Adrenal gland (tissue), 12 donors: ENCODE measurements around the gene CCSER1. TPM values are rescaled to one million over a fixed set of nuclear protein-coding genes. Genes with fewer than 3 reads are reported as not detected.

Experiments used
- DNase-seq, 7 donors: peaks; one replicate each; pipeline ENCODE4 v3.0.0-alpha.2; 2019 to 2020
- H3K27ac ChIP-seq, 5 donors: fragments of 200-600 bp; sonication (generic) in 4 of 5; 1 replicate in 3 of 5; 2 replicates in 2 of 5; pipeline versions ENCODE4 v1.5.1 to v1.8.0; 2016 to 2020; ENCODE audit warnings: mild to moderate bottlenecking in 1 of 5
- H3K27me3 ChIP-seq: fragments of 200-600 bp; 2 replicates; pipeline ENCODE4 v1.8.0; 2021
- H3K36me3 ChIP-seq, 2 donors: fragments of 200-600 bp; replicated peaks in 1 of 2; 1 replicate in 1 of 2; 2 replicates in 1 of 2; pipeline versions ENCODE4 v1.5.1 to v1.8.0; 2018 to 2022
- H3K4me1 ChIP-seq, 2 donors: fragments of 200-600 bp; replicated peaks in 1 of 2; 1 replicate in 1 of 2; 2 replicates in 1 of 2; pipeline versions ENCODE4 v1.5.1 to v1.8.0; 2018 to 2021
- H3K4me3 ChIP-seq, 4 donors: fragments of 200-600 bp; sonication (generic) in 3 of 4; one replicate each; pipeline ENCODE4 v1.5.1; 2016 to 2018
- H3K9me3 ChIP-seq, 3 donors: fragments of 200-600 bp; sonication (generic) in 1 of 3; replicated peaks in 1 of 3; 1 replicate in 2 of 3; 2 replicates in 1 of 3; pipeline versions ENCODE4 v1.5.1 to v1.8.0; 2016 to 2021
- POLR2A ChIP-seq, 2 donors: fragments of 450-650 bp; IDR thresholded peaks; one replicate each; pipeline ENCODE4 v1.6.1; 2017; ENCODE audit warnings: antibody characterized with exemption in 2 of 2, mild to moderate bottlenecking in 2 of 2, moderate library complexity in 1 of 2
- WGBS, 4 donors: extraction: QIAGEN DNeasy Blood & Tissue Kit in 2 of 4; methylation state at CpG; one replicate each; pipeline versions ENCODE4 v1.1.5 to v1.1.7; 2013 to 2017; 5-methylcytosine and 5-hydroxymethylcytosine counted together
- intact Hi-C, 2 donors: fragments of 100-400 bp; cut with DNase I; formaldehyde crosslinking; loops; one replicate each; pipeline versions ENCODE4 v1.14.1 to v1.15.0; 2022 to 2023
- polyA plus RNA-seq, 3 donors: library from polyadenylated mRNA; stranded (reverse); fragments of 200-250 nt in 2 of 3; fragments of 350-450 nt in 1 of 3; fragmentation: Illumina TruSeq in 1 of 3; extraction: RNeasy Lipid Tissue Mini Kit (QIAGEN cat#74804) in 1 of 3; gene quantifications; one replicate each; pipeline ENCODE4 v1.2.3, GENCODE V29; 2013 to 2014
- total RNA-seq, 9 donors: library from RNA; depleted of rRNA in 4 of 9; stranded (reverse); fragments of >200 nt in 4 of 9; fragments of 120-200 nt in 1 of 9; fragmentation: NEBNext Ultra II Directional in 1 of 9; extraction: Animal tissue kit (Norgen Biotek cat#: 25700) in 1 of 9; gene quantifications; one replicate each; pipeline versions ENCODE4 v1.1.0 to v1.2.4, GENCODE V29; 2013 to 2023
- TF ChIP-seq, protein P1 (sequence below), 6 experiments: fragments of 450-650 bp in 4 of 6; fragments of 200-600 bp in 2 of 6; sonication (generic) in 1 of 6; IDR thresholded peaks; 1 replicate in 5 of 6; 2 replicates in 1 of 6; pipeline versions ENCODE4 v1.5.1 to v1.8.0; 2016 to 2021; ENCODE audit warnings: antibody characterized with exemption in 6 of 6, mild to moderate bottlenecking in 2 of 6, moderate library complexity in 1 of 6
- donor health status: healthy with polysubstance abuse.
- donor health status: Bipolar disorder and iron deficiency.
- donor health status: DM: yes; HTN: yes; CAD: no.
- donor health status: DM: no; HTN: no; CAD: no.
- donor health status: DM: no; HTN: no; CAD: no.
- donor health status: DM: yes; HTN: yes; CAD: no.

Gene CCSER1
- total and polyA plus RNA-seq, 12 donors, result 0.14 to 11.7 (median 2.3) TPM; not detected in 1

DNA sequence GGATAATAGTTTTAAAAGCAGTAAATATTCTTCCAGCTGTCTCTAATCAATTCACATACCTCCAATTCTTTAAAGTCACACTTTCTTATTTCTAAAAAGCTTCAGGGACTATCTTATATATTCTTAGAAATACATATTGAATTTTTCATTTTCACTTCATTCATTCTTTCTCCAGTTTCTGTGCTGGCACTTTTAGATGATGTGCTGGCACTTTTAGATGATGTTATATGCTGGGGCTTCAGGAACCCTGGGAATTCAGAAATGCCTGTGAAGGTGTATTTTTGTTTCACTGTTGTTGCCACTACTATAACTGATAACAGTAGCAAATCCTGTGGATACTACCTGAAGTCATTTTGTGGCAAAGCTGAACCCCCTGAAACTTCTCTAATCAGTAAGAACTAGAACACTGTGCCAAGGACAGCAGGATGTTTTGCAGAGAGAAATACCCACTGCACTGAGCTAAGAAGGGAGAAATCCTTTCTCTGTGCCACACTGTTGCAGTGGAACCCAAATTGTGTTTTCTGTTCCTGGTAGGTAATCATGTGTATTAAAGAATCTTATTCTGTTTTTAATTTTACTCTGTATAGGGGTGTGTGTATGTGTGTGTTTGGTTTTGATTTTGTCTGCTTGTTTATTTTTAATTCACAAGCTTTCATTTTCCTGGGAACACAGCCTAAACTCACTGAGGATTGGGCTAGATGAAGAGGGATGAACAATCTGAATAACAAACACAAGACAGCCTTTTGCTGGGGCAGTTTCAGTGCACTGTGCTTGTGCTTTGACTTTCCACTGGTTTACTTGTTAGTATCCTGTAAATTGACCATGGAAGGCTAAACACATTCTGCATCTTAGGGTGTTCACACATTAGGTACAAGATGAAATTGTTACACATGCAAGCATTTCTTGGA is 898.3 kb downstream of the CCSER1 start:
- intact Hi-C loops, result no loop called here
- Histone ChIP-seq H3K36me3 (no peaks in the 10 kb centered on the region), H3K4me3 (no peak overlapping the region), H3K9me3 (no peaks in the 10 kb centered on the region), H3K27ac (no peak overlapping the region), H3K27me3 (peaks cover 3% of the 10 kb centered on the region), H3K4me1 (no peaks in the 10 kb centered on the region)
- TF ChIP-seq, protein P1, sequence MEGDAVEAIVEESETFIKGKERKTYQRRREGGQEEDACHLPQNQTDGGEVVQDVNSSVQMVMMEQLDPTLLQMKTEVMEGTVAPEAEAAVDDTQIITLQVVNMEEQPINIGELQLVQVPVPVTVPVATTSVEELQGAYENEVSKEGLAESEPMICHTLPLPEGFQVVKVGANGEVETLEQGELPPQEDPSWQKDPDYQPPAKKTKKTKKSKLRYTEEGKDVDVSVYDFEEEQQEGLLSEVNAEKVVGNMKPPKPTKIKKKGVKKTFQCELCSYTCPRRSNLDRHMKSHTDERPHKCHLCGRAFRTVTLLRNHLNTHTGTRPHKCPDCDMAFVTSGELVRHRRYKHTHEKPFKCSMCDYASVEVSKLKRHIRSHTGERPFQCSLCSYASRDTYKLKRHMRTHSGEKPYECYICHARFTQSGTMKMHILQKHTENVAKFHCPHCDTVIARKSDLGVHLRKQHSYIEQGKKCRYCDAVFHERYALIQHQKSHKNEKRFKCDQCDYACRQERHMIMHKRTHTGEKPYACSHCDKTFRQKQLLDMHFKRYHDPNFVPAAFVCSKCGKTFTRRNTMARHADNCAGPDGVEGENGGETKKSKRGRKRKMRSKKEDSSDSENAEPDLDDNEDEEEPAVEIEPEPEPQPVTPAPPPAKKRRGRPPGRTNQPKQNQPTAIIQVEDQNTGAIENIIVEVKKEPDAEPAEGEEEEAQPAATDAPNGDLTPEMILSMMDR (IDR thresholded peaks at IDR 0.05), result no peak
- no peak for TF ChIP-seq POLR2A (IDR thresholded peaks at IDR 0.05)
- no peak for DNase-seq

DNA sequence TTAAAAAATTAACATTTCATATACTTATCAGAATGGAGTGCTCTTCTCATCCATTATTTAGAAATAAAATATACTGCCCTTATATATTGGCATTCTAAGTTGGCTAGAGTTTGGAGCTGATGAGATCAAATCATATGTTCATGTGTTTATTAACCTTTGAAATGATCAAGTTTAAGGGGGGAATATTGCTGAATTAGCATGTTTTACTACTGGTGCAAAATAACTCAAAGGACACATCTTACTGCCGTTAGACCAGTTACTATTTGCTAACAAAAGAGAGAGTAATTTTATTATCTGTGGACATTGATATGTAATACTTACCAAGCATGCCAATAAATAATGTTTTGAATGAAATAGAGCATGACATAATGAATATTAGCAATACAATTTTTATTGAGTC is 901.0 kb downstream of the CCSER1 start:
- no peak for DNase-seq
- intact Hi-C loops, result no loop called here
- Histone ChIP-seq H3K36me3 (no peaks in the 10 kb centered on the region), H3K27me3 (peaks cover 3% of the 10 kb centered on the region), H3K9me3 (no peaks in the 10 kb centered on the region), H3K27ac (no peak overlapping the region), H3K4me3 (no peak overlapping the region), H3K4me1 (no peaks in the 10 kb centered on the region)
- WGBS, 4 donors, result 84 to 90% (median 86%) methylated on average over 1 of the region's 1 CpG
- TF ChIP-seq, protein P1 (IDR thresholded peaks at IDR 0.05), result no peak
- no peak for TF ChIP-seq POLR2A (IDR thresholded peaks at IDR 0.05)

DNA sequence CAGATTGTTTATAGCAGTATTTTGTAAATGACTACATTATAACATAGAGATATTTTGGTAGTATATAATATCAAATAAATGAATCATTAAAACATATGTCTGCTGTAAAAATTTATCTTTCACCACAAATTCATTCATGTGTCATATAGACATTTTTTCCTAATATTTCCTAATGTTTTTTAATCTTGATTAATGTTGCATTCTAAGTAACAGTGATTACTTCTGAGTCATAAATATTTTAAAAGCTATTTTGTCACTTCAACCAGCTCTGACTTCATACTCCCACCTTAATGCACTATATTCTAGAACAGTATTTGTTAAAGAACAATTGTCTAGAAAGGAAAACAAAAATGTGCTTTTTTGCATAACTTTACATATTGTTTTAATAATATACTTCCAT is 904.6 kb downstream of the CCSER1 start:
- peaks cover 3% of the 10 kb centered on the region for H3K27me3 ChIP-seq
- no peaks in the 10 kb centered on the region for H3K9me3 ChIP-seq
- no peaks in the 10 kb centered on the region for H3K4me1 ChIP-seq
- intact Hi-C loops, result no loop called here
- H3K27ac ChIP-seq, result no peak overlapping the region
- TF ChIP-seq, protein P1 (IDR thresholded peaks at IDR 0.05), result no peak
- no peak for TF ChIP-seq POLR2A (IDR thresholded peaks at IDR 0.05)
- no peak overlapping the region for H3K4me3 ChIP-seq
- DNase-seq, result no peak
- no peaks in the 10 kb centered on the region for H3K36me3 ChIP-seq

DNA sequence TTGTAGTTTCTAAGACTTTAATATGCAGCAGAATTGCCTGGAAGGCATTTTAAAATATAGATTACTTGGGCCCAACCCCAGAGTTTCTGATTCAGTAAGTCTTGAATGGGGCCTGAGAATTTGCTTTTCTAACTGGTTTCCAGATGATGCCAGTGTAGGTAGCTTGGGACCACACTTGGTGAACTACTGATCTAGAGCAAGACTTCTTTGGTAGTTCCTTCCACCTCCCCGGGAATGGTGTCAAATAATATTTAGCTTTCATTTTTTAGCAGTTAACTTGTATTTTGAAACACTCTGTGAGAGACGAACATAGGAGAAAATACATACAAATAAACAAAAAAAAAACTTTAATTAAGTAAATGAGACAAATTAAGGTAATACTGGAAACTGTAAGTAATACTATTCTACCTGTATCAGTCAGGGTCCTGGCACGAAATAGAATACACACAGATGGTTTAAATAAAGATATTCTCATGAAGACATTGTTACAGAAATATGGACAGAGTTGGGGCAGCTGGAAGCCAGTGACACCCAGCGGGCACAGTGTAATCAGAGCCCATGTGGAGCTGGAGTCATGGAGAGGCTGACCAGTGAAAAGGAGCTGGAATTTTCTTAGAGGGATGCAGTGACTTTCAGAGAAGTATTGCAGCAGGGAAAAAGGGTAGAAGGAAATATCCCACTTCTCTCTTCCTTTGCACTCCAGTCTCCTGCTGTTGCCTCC is 905.7 kb downstream of the CCSER1 start:
- intact Hi-C loops, result no loop called here
- Histone ChIP-seq H3K27me3 (no peaks in the 10 kb centered on the region), H3K36me3 (no peaks in the 10 kb centered on the region), H3K27ac (no peak overlapping the region), H3K4me3 (no peak overlapping the region), H3K4me1 (no peaks in the 10 kb centered on the region), H3K9me3 (no peaks in the 10 kb centered on the region)
- TF ChIP-seq POLR2A (IDR thresholded peaks at IDR 0.05), result no peak
- TF ChIP-seq, protein P1 (IDR thresholded peaks at IDR 0.05), result no peak
- no peak for DNase-seq
- WGBS, 4 donors, result 50 to 63% (median 56%) methylated on average over 4 of the region's 4 CpGs
